MV-4-11 (cell line): ENCODE measurements around the gene RIC3.

Experiments
- DNase-seq: peaks from one replicate; lab custom pipeline; 2025; lab: John Stamatoyannopoulos, UW

Gene RIC3

DNA sequence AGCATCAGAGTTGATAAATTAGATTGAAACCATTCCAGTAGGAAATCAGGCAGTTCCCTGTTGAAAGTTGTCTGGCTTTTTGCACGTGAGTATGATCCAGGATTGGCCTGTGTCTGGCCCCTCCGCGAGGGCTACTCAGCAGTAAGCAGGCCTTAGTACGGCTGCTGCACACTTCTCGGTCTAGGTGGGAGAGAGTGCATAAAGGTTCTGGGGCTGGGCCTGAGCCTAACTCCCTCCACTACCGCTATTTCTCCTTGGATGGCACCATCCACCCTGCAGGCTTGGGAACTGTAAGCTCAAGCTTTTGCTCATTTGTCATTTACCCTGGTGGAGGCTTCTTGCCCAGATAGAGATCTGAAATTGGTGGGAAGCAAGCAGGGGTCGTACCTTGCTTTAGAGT is 65.9 kb downstream of the RIC3 start:
- no peak for DNase-seq

- DNase-seq: no peak
These were observed 66.4 kb downstream of the RIC3 start for GRCh38 chr11:8102296-8102915.

- no peak for DNase-seq
These were observed 67.4 kb downstream of the RIC3 start for GRCh38 chr11:8101421-8101820.

GRCh38 chr11:8100605-8101004 is 68.2 kb downstream of the RIC3 start:
- DNase-seq: no peak

GRCh38 chr11:8100158-8100557 is 68.7 kb downstream of the RIC3 start:
- no peak for DNase-seq

DNA sequence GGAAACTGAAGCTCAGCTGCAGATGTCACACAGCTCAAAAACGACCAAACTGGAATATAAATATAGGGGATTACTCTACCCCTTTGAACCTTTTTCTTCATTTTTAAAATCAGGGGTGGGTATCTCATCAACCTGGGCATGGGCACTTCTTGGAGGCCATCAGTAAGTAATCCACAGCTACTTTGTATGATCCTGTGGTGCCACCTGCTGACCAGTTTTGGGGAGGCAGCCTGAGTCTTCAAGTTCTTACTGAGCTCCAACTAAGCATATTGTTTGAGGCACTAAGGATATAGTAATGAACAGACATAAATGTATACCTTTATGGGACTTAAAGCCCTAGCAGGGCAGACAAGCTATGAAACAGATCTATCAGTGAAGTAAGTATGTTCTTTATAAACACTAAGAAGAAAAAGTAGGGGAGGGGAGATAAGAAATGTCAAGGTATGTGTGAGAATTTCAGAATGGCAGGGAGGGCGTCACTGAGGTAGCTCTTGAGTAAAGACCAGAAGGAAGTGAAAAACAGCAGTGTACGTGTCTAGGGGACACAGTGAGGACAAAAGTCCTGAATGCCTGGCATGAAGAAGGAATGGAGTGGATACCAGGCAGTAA is 69.4 kb downstream of the RIC3 start:
- DNase-seq: peak; percentile 67

GRCh38 chr11:8098879-8099278 is 69.9 kb downstream of the RIC3 start:
- no peak for DNase-seq

GRCh38 chr11:8098361-8098760 is 70.5 kb downstream of the RIC3 start:
- no peak for DNase-seq

DNA sequence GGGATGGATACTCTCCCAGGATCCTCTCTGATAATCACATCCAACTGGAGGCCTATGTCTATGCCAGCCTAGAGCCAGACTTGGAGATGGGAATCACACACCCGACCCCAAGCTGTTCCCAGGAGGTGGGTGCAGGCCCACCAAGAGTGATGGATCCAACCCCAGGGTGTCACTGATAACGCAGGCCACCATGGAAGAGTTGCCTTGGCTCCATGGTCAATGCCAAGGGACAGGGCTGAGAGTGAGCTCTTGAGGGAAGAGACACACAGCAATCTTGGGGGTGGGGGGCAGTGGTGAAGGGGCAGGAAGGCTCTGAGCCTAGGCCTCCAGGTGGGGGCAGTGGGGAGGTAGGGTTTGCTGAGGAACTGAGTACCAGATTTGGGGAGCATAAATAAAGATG is 70.9 kb downstream of the RIC3 start:
- no peak for DNase-seq

GRCh38 chr11:8097468-8097867 is 71.4 kb downstream of the RIC3 start:
- peak; percentile 81 for DNase-seq

DNA sequence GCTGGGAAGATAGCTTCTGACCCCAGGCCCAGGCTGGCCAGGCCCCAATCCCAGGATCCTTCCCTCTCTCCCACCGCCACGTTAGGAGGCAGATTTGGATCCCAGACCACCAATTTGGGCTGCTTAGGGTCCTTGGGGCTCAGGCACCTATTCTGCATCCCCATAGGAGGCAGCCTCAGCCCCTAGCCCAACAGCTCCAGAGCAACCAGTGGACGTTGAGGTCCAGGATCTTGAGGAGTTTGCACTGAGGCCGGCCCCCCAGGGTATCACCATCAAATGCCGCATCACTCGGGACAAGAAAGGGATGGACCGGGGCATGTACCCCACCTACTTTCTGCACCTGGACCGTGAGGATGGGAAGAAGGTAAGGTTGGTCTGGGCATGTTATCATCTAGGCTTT is 71.8 kb downstream of the RIC3 start:
- DNase-seq: no peak

- no peak for DNase-seq
These were observed 72.2 kb downstream of the RIC3 start for GRCh38 chr11:8096575-8096974.

- no peak for DNase-seq
These were observed 72.9 kb downstream of the RIC3 start for GRCh38 chr11:8095806-8096522.

DNA sequence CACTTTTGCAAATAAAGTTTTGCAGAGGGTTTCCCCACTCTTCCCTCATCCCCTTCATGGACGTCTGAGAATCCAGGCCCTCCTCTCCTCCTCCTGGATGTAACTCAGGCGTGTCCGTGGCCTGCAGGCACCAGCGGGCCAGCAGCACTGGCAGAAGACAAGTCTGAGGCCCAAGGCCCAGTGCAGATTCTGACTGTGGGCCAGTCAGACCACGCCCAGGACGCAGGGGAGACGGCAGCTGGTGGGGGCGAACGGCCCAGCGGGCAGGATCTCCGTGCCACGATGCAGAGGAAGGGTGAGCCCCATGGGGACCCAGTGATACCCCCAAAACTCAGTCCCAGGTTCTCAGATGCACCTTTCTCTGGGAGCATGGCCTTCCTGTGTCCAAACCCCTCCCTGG is 73.5 kb downstream of the RIC3 start:
- DNase-seq: no peak

- DNase-seq: no peak
These were observed 74.2 kb downstream of the RIC3 start for GRCh38 chr11:8094656-8095055.

DNA sequence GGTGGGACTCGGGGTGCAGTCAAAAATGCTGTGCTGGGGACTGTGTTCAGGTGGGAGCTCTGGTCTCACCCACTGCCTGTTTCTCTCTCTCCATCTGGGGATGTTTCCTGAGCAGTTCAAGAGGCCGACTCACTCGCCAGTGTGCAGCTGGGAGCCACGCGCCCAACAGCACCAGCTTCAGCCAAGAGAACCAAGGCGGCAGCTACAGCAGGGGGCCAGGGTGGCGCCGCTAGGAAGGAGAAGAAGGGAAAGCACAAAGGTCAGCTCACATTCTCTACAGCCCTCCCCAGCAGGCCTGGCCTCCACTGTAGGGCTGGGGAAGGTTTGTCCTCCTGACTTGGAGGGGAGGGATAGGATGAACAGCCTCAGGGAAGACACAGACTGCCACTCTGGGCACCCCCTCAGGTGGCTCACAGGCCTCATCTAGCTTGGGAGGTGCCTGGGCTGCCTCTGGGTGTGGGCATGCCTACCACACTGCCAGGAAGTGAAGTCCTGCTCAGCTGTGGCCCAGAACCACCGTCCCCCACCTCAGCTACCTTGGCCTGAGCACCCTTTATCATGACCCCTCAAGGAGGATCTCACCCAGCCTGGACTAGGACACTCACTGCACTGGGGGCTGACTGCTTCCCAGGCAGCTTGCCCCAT is 74.8 kb downstream of the RIC3 start:
- no peak for DNase-seq

DNA sequence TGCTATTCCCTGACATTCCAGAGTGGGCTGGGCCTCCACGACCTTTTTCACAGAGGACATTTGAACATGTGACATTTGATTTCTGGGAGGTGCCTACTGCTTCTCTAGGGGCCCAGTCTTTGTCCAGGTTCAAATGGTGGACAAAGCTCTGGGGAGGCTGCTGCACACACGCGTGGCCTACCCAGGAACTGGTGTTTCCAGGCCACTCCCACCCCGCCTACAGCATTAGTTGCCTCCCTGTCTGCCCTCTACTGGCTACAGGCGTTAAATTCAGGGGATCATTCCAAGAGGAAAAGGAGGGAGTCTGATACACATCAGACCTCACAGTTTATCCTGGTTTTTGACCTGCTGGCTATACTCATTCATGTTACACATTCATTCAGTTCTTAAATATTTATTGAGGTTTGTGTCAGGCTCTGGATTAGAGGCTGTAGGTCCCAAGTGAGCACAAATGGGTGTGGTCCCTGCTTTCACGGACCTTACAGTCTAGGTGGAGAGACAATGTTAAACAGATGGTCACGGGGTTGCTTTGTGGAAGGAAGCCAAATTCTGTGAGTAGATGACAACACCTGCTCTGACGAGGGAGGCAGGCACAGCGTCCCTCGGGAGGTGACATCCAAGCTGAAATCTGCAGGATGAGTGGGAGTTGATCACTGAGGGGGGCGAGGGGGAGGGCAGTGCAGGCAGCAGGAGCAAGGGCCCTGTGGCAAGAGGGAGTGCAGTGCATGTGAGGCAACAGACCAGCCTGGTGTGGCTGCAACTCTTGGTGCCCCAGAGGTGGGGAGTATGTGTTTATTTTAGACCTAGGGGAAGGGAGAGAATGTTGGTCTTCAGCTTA is 76.0 kb downstream of the RIC3 start:
- peak; percentile 41 for DNase-seq

DNA sequence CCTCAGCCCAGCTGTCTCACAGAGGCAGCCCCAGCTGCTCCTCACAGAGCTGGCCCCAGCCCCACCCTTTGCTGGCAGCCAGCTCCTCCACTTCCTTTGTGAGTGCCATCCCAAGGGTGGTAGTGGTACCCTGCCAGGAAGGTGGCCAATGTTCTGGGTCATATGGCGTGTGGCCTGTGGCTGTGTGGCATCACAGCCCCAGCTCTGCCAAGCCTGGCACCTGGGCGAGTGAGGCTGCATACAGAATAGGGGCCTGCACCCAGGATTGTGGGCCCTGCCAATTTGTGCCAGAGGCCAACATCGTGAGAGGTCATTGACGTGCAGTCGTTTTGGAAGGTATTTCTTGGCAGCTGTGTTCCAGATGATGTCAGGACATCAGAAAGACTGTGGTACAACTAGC is 77.1 kb downstream of the RIC3 start:
- no peak for DNase-seq

GRCh38 chr11:8090756-8091155 is 78.1 kb downstream of the RIC3 start:
- DNase-seq: no peak

DNA sequence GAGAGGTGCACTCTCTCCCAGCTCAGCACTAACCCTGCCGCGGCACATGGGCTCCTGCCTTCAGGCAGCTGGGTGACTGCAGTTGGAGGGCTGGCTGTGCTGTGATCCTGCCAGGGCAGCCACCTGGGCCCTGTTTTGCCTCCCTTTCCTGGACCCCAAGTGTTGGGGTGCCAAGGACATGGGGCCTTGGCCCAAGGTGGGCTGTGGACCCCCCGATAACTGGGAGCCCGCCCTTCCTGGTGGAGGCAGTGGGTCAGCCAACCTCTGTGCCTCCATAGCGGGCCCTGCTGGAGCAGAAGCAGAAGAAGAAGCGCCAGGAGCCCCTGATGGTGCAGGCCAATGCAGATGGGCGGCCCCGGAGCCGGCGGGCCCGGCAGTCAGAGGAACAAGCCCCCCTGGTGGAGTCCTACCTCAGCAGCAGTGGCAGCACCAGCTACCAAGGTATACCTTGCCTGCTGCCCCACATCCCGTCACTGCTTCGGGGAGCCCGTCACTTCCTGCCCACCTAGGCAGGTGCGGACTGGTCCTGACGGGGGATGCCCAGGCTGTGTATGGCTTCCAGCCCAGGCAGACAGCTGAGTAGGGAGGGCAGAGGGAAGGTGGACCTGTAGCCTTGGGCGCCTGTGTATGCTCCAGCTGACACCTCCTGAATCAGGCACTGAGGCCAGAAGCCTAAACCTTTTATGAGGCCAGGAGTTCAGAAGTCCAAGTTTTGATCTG is 78.9 kb downstream of the RIC3 start:
- no peak for DNase-seq

GRCh38 chr11:8087756-8088155 is 81.1 kb downstream of the RIC3 start:
- DNase-seq: no peak

- DNase-seq: no peak
These were observed 81.6 kb downstream of the RIC3 start for GRCh38 chr11:8087185-8087584.
